ENCODE measurements around the gene DENND1A.

The DENND1A gene

DNA sequence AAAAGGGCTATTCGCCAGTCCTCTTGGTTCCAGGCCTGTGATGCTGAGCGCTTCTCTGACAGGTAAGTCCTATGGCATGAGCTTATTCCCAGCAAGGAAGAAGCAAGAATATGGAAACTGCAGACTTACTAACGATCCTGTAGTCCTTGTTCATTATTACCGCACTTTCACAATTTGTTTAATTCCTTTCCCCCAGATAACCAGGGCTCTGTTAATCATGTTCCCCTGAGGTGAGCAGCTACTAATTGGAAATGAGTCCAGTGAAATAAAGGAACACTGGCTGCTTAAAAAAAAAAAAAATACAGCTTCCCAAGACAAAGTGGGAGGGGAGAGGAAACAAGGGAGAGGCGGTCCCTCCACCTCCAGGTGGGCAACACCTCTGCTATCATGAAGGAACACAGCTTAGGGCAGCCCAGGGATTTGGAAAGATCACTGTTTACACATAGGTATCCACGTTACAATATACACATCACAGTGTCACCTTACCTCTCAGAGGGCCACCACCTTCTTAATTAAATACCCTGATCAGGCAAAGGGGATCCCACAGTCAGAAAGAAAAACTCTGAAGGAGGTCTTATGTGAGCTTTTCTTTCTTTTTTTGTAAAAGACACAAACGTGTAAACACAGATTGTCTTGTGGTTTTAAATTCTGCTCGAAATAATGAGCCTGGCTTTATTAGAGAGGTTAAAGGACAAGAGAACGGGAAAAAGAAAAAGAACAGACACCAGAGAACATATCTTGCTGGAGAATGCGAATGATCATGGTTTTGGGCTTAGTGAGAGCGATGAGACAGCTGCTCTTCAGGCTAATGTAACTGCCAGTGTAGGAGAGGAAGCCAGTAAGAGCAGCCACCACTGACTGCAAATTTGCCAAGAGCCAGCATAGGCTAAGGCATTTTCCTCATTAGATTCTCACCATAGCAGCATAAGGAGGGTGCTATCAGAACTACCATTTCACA, 315.3 kb downstream of the DENND1A start:
- no peak for DNase-seq (ENCODE audit: low read depth)

DNA sequence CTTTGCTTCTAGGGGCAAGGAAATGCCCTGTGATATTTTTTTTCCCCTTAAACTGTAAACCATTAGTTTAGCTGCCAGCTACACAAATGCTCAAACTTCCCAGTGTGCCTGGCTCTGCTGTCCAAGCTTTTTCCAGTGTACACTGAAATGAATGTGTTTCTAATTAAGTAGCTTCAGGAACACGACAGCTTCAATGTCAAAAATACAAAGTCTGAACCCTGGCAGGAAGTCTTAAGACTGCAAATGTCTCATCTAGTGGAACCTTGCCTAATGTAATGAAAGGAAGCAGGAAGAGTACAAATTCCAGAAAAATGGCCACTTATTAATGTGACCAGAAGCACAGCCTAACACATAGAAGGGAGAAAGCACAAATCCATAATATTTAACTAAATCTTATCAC, 318.7 kb downstream of the DENND1A start:
- DNase-seq (ENCODE audit: low read depth) = peak; percentile 17

DNA sequence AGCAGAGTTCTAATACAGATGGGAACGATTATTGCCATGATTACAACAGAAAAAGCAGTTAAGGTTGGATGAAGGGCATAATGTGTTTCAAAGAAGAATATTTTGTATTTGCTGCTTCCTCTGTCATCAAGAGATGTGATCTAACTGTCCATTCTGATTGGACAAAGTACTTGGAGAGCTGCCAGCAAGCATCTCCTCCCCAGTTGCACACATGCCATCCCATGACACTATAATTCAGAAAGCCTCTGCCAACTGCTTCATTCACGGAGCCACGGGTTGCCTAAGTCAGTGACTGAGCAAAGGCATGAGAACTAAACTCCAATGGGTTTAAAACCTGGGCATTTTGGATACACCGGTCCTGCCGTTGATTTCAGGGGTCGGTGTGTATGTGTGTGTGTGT, 320.1 kb downstream of the DENND1A start:
- no peak for DNase-seq (ENCODE audit: low read depth)

- DNase-seq (ENCODE audit: low read depth) = no peak
These were observed 321.8 kb downstream of the DENND1A start for GRCh38 chr9:123608104-123608503.

DNA sequence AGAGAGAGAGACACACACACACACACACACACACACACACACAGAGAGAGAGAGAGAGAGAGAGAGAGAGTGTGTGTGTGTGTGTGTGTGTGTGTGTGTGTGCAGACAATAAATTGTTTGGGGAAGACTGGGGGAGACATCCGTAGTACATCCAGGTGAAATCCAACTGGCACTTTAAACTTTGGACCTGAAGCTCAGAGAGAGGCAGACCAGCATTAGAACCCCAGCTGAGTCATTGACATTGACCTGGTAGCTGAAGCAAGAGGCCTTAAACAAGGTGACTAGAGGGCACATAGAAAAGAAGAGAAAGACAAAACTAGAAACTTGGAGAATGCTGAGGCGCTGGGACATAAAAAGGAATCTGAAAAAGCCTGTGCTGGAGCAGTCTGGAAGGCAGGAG, 322.4 kb downstream of the DENND1A start:
- no peak for DNase-seq (ENCODE audit: low read depth)

GRCh38 chr9:123606141-123606540, 323.8 kb downstream of the DENND1A start:
- DNase-seq (ENCODE audit: low read depth) = no peak

DNA sequence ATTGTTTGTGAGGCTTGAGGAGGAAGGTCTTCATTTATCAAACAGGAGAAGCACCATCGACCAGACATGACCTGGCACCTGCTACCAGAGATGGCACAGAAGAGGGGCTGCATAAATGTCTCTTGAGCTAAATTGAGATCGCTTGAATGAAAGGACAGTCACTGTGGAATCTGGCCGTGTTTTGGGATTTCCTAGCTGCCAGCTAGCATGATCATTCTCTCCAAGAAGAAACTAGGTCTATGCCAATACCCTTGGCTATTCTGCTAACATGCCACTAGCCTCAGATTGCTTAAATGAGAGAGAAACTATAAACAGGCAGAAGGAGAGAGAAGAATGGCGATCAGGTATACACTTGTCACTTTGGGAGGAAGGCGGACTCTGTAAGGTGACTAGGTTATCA, 324.6 kb downstream of the DENND1A start:
- no peak for DNase-seq (ENCODE audit: low read depth)

DNA sequence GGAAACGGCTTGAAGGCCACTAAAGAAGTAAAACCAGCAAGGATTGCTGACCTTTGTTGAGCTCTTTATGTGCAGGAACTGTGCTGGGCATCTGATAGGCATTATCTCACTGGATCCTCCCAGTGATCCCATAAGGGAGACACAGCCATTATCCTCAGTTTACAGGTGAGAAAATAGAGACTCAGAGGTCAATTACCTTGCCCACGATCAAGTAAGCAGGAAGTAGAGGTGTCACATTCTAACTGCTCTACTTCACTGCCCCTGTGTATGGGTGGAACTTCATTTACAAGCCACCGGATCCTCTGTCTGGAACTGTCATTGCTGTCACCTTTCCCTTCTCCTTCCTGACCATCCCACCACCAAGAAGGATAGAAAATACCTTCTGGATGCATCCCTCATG, 325.1 kb downstream of the DENND1A start:
- no peak for DNase-seq (ENCODE audit: low read depth)

DNA sequence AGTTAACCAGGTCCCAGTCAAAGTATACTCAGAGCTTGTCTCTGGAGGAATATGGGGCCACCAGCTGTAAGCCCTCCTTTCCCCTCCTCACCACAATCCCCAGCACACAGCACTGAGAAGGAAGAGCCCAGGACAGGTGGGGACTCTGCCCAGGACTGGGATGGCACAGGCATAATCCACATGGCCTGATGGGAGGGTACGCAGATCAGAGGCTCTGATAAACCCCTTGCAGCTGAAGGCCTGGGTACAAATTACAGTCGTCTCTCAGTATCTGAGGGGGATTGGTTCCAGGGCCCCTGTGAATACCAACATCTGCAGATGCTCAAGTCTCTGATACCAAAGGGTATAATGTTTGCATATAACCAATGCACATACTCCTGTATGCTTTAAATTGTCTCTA, 328.1 kb downstream of the DENND1A start:
- no peak for DNase-seq (ENCODE audit: low read depth)

- DNase-seq (ENCODE audit: low read depth) = no peak
These were observed 330.1 kb downstream of the DENND1A start for GRCh38 chr9:123599781-123600180.

GRCh38 chr9:123597876-123598556, 331.9 kb downstream of the DENND1A start:
- DNase-seq (ENCODE audit: low read depth) = no peak

DNA sequence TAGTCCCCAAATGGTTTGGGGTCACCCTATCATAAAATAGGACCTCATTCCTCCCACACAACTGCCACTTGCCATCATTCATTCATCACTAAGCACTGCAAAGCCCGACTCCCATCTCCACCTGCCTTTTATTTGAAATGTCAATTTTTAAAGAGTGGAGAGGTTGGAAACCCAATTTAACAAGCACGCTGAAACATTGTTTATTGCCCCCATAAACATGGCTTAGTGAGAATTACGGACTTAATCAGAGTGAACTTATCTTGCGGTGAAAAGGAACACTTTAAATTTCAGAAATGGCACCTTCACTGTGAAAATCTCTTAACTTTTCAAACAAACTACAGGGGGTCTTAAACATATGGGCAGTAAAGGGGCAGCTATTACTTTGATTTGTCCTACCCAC, 332.9 kb downstream of the DENND1A start:
- DNase-seq (ENCODE audit: low read depth) = no peak

- DNase-seq (ENCODE audit: low read depth) = no peak
These were observed 338.6 kb downstream of the DENND1A start for GRCh38 chr9:123591283-123591682.

DNA sequence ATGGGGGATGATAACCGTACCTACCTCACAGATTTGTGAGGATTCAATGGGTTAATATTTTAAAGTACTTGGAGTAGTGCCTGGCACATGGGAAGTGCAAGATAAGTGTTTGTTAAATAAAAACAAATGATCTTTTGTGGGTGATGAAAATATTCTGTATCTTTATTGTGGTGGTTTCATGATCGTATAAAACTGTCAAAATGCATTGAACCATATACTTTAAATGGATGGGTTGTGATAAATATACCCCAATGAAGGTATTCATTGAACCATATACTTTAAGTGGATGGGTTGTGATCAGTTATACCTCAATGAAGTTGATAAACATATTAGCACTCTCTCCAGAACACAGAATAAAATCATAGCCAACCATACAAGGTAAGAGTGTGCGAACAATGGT, 339.4 kb downstream of the DENND1A start:
- no peak for DNase-seq (ENCODE audit: low read depth)

DNA sequence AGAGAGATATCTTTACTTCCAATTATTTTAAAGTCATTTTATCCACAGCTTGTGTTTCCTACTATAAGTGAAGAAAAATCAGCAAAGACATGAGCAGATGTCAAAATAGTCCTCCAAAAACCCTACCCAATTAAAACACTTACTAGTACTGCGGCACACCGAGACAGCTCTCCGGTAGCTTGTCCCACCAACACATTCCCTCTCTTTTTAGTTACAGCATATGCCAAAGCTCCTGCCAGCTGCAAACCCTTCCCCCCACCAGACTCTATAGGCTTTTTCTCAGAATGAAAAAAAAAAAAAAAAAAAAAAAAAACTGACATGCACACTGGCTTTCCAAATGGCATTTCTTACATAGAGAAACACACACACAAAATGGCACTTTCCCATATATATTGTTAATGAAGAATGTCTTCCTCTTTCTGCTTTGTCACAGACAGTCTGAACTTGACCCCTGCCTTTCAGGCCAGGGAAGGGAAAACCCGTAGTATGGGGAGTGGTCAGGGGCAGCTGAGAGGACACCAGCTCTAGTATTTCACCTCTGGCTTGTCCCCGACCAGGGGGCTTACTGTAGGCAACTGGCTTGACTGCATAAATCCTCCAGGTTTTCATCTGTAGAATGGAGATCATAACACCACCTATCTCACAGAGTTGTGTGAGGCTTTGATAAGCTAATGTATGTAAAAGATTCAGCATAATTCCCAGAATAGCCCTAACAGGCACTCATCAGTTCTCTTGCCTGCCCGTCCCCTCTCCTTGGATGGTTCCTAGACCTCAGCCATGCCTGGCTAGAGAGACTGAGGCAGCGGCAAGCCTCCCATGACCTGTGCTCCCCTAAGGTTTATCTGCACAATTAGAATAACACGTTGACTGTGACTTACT, 340.3 kb downstream of the DENND1A start:
- DNase-seq (ENCODE audit: low read depth) = no peak

DNA sequence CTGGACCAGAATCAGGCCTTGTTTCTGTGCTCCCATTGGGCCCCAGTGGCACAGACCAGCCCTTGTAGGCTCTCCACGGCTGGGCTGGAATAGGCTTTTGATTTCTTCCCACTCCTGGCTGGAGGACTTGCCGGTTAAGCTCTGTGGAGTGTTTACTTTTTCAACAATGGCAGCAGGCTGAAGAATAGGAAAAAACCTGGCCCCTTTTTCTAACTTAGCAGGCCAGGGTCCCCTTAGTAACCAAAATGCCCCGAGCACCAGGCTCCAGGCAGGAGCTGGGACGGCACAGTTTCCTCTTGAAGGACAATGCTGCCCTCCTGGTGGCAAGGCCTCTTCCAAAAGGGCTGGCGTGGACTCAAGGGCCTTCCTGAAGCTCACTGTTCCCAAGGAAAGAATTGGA, 343.7 kb downstream of the DENND1A start:
- no peak for DNase-seq (ENCODE audit: low read depth)

- no peak for DNase-seq (ENCODE audit: low read depth)
These were observed 345.4 kb downstream of the DENND1A start for GRCh38 chr9:123584202-123585176.

GRCh38 chr9:123583646-123584045, 346.3 kb downstream of the DENND1A start:
- no peak for DNase-seq (ENCODE audit: low read depth)

DNA sequence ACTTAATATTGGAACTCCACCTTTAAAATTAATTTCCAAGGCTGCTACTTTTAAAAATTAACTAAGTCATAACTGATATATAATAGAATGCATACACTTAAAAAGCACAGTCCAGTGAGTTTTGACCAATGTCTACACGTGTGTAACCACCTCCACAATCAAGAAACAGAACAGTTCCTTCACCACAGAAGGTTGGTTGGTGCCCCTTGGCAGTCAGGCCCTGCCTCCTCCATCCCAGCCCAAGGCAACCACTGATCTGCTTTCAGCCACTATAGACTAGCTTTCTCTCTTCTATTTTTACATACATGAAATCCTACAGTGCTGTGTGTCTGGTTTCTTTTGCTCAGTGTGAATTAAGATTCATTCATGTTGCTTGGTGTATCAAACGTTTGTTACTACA, 358.7 kb downstream of the DENND1A start:
- DNase-seq (ENCODE audit: low read depth) = no peak

- peak; percentile 39 for DNase-seq (ENCODE audit: low read depth)
These were observed 360.9 kb downstream of the DENND1A start for GRCh38 chr9:123568691-123569688.

Data from fibroblast of the conjunctiva (primary cell).